Activated CD8-positive, alpha-beta memory T cell treated with anti-CD3 and anti-CD28 coated beads, Interleukin-2, amount 50 U/mL, for 1 hour (primary cell): ENCODE results near the gene PTPRN2.

Experiments
- DNase-seq: peaks from one replicate; pipeline ENCODE4 v3.0.0-alpha.2; 2020; ENCODE audit errors: extremely low read depth

The PTPRN2 gene

GRCh38 chr7:157866336-157866924 is 721.2 kb downstream of the PTPRN2 start:
- DNase-seq, result no peak

GRCh38 chr7:157865351-157866165 is 722.1 kb downstream of the PTPRN2 start:
- no peak for DNase-seq

GRCh38 chr7:157864911-157865310 is 722.7 kb downstream of the PTPRN2 start:
- DNase-seq, result no peak

GRCh38 chr7:157863906-157864810 is 723.5 kb downstream of the PTPRN2 start:
- no peak for DNase-seq

GRCh38 chr7:157863176-157863575 is 724.4 kb downstream of the PTPRN2 start:
- no peak for DNase-seq

GRCh38 chr7:157862731-157863130 is 724.9 kb downstream of the PTPRN2 start:
- no peak for DNase-seq

- DNase-seq, result no peak
Measured at GRCh38 chr7:157861551-157861950, 726.1 kb downstream of the PTPRN2 start.

- no peak for DNase-seq
Measured at GRCh38 chr7:157861031-157861491, 726.6 kb downstream of the PTPRN2 start.

GRCh38 chr7:157860406-157860805 is 727.2 kb downstream of the PTPRN2 start:
- no peak for DNase-seq

- no peak for DNase-seq
Measured at GRCh38 chr7:157859915-157860314, 727.7 kb downstream of the PTPRN2 start.

- no peak for DNase-seq
Measured at GRCh38 chr7:157857578-157858075, 730.0 kb downstream of the PTPRN2 start.

- no peak for DNase-seq
Measured at GRCh38 chr7:157856873-157857577, 730.6 kb downstream of the PTPRN2 start.

- no peak for DNase-seq
Measured at GRCh38 chr7:157855452-157856213, 732.0 kb downstream of the PTPRN2 start.

- no peak for DNase-seq
Measured at GRCh38 chr7:157855016-157855415, 732.6 kb downstream of the PTPRN2 start.

GRCh38 chr7:157854066-157854891 is 733.3 kb downstream of the PTPRN2 start:
- no peak for DNase-seq

- DNase-seq, result no peak
Measured at GRCh38 chr7:157853789-157854065, 733.9 kb downstream of the PTPRN2 start.

GRCh38 chr7:157853076-157853788 is 734.4 kb downstream of the PTPRN2 start:
- DNase-seq, result no peak

GRCh38 chr7:157851501-157852067 is 736.0 kb downstream of the PTPRN2 start:
- DNase-seq, result no peak
